SK-N-SH treated with all-trans-retinoic acid at 6 μM for 48 hours (cell line): Measurements from ENCODE around the gene TOP3A.
A peak's percentile ranks its signal among the peaks of the same experiment; 100 is the strongest.

Experiments
- ATAC-seq: fragments of 200-7000 bp; cut with Tn5 transposase; 3 replicates; pipeline ENCODE4 v1.9.1; 2020; ENCODE audit warnings: mild to moderate bottlenecking, moderate library complexity
- ARNTL ChIP-seq: fragments of 450-650 bp; formaldehyde crosslinking; IDR thresholded peaks from 2 replicates; pipeline ENCODE4 v1.5.0; 2020; ENCODE audit warnings: low read depth, mild to moderate bottlenecking, moderate library complexity, borderline replicate concordance
- BACH2 ChIP-seq: fragments of 250-450 bp; sonication (Bioruptor Pico); IDR thresholded peaks from 2 replicates; pipeline ENCODE4 v1.9.0; 2021; ENCODE audit warnings: mild to moderate bottlenecking, borderline replicate concordance
- CSDC2 ChIP-seq: fragments of 250-450 bp; sonication (Bioruptor Pico); IDR thresholded peaks from 2 replicates; pipeline ENCODE4 v1.5.0; 2020; ENCODE audit warnings: mild to moderate bottlenecking, moderate library complexity
- GLIS3 ChIP-seq: fragments of 250-450 bp; sonication (Bioruptor Pico); IDR thresholded peaks from 2 replicates; pipeline ENCODE4 v1.5.0; 2020; ENCODE audit warnings: mild to moderate bottlenecking, moderate library complexity
- ISL1 ChIP-seq: fragments of 250-450 bp; sonication (Bioruptor Pico); IDR thresholded peaks from 2 replicates; pipeline ENCODE4 v2.1.2; 2022; ENCODE audit warnings: mild to moderate bottlenecking, moderate library complexity
- OSR1 ChIP-seq: fragments of 250-450 bp; sonication (Bioruptor Pico); IDR thresholded peaks from 2 replicates; pipeline ENCODE4 v1.8.0; 2022; ENCODE audit warnings: moderate library complexity, mild to moderate bottlenecking, inconsistent platforms
- PPARA ChIP-seq: fragments of 250-450 bp; sonication (Bioruptor Pico); IDR thresholded peaks from 2 replicates; pipeline ENCODE4 v1.5.0; 2020; ENCODE audit warnings: mild to moderate bottlenecking, borderline replicate concordance
- RARB ChIP-seq: fragments of 250-450 bp; sonication (Bioruptor Pico); IDR thresholded peaks from 2 replicates; pipeline ENCODE4 v1.8.0; 2021; ENCODE audit warnings: mild to moderate bottlenecking, moderate library complexity
- TCF4 ChIP-seq: fragments of 250-450 bp; sonication (Bioruptor Pico); IDR thresholded peaks from 2 replicates; pipeline ENCODE4 v1.8.0; 2021; ENCODE audit warnings: mild to moderate bottlenecking, moderate library complexity, borderline replicate concordance
- TOX ChIP-seq: fragments of 250-450 bp; sonication (Bioruptor Pico); IDR thresholded peaks from 2 replicates; pipeline ENCODE4 v1.8.0; 2021; ENCODE audit warnings: mild to moderate bottlenecking, moderate library complexity, borderline replicate concordance
- ZC3H10 ChIP-seq: fragments of 250-450 bp; sonication (Bioruptor Pico); IDR thresholded peaks from 2 replicates; pipeline ENCODE4 v1.5.1; 2021; ENCODE audit warnings: mild to moderate bottlenecking, moderate library complexity
- ZFP3 ChIP-seq: fragments of 250-450 bp; sonication (Bioruptor Pico); IDR thresholded peaks from 2 replicates; pipeline ENCODE4 v1.5.0; 2020; ENCODE audit warnings: mild to moderate bottlenecking, moderate library complexity
- ZFP30 ChIP-seq: fragments of 450-650 bp; formaldehyde crosslinking; IDR thresholded peaks from 2 replicates; pipeline ENCODE4 v1.5.0; 2022; ENCODE audit warnings: mild to moderate bottlenecking, moderate library complexity
- ZNF565 ChIP-seq: fragments of 450-650 bp; formaldehyde crosslinking; conservative IDR thresholded peaks from 2 replicates; pipeline ENCODE4 v1.5.0; 2020; ENCODE audit warnings: low read depth, mild to moderate bottlenecking, moderate library complexity
- ZNF70 ChIP-seq: fragments of 450-650 bp; formaldehyde crosslinking; IDR thresholded peaks from 2 replicates; pipeline ENCODE4 v1.5.0; 2020; ENCODE audit warnings: mild to moderate bottlenecking, moderate library complexity
- ZNF8 ChIP-seq: fragments of 450-650 bp; formaldehyde crosslinking; IDR thresholded peaks from 2 replicates; pipeline ENCODE4 v1.5.0; 2020; ENCODE audit warnings: mild to moderate bottlenecking, moderate library complexity
- TF ChIP-seq, protein P1 (sequence below): fragments of 250-450 bp; sonication (Bioruptor Pico); IDR thresholded peaks from 2 replicates; pipeline ENCODE4 v1.8.0; 2020; ENCODE audit warnings: mild to moderate bottlenecking, moderate library complexity, borderline replicate concordance
- TF ChIP-seq, protein P2 (sequence below): fragments of 250-450 bp; sonication (Bioruptor Pico); IDR thresholded peaks from 2 replicates; pipeline ENCODE4 v1.5.0; 2020; ENCODE audit warnings: mild to moderate bottlenecking, moderate library complexity
- TF ChIP-seq, protein P3 (sequence below): fragments of 250-450 bp; sonication (Bioruptor Pico); IDR thresholded peaks from 2 replicates; pipeline ENCODE4 v1.5.1; 2020; ENCODE audit warnings: low read depth, mild to moderate bottlenecking, moderate library complexity
- TF ChIP-seq, protein P4 (sequence below): fragments of 250-450 bp; sonication (Bioruptor Pico); IDR thresholded peaks from 2 replicates; pipeline ENCODE4 v1.8.0; 2021; ENCODE audit warnings: low read depth, mild to moderate bottlenecking, moderate library complexity, borderline replicate concordance

TOP3A gene

DNA sequence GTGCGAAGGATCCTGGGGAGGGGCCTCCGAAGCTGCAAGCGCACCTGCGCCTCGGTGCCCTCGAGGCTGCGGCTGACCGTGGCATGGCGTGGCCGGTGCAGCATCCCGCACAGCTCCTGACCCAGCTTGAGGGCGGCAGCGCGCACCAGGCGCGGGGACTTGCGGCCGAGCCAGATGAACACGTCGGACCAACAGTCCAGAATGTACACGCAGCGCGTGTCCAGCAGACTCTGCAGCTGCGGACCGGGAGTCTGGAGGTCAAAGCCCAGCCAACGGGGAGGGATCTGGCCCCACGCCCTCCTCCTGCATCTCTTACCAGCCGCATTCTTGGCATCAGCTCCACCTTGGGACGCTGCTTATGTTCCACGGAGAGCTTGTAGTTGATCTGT lies 67.2 kb downstream of the TOP3A start:
- TF ChIP-seq ZNF565 (CRISPR knock-in tag), result no peak
- no peak for ATAC-seq

DNA sequence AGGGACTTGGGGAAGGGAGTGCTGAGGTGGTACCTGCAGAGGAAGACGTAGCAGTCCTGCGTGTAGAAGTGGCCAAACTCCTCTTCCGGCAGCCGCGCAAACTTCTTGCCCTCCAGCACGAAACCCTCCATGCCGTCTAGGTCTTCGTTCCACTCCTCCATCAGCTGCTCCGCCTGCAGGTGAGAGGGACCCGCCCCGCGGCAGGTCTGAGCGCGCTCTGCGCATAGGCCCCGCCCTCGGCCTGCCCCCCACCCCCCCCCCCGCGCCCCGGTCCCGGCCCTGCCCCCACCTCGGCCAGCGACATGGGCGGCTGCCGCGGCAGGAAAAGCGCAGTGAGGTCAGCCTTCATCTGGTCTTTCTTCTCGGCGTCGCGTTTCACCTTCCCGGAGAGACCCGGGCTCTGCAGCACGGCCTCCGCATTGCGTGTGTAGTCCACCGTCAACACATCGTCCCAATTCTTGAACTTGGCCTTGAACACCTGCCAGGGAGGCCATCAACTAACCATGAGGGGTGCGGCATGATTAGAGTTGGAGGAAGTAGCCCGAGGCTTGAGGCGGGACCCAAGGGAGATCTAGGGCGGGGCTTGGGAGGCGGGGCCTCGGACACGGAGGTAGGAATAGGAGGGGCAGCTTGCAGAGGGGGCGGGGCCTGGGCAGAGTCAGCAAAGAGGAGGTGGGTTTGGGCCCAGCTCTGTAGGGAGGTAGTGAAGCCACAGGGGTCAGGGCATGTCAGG lies 67.7 kb downstream of the TOP3A start:
- TF ChIP-seq, protein P1, sequence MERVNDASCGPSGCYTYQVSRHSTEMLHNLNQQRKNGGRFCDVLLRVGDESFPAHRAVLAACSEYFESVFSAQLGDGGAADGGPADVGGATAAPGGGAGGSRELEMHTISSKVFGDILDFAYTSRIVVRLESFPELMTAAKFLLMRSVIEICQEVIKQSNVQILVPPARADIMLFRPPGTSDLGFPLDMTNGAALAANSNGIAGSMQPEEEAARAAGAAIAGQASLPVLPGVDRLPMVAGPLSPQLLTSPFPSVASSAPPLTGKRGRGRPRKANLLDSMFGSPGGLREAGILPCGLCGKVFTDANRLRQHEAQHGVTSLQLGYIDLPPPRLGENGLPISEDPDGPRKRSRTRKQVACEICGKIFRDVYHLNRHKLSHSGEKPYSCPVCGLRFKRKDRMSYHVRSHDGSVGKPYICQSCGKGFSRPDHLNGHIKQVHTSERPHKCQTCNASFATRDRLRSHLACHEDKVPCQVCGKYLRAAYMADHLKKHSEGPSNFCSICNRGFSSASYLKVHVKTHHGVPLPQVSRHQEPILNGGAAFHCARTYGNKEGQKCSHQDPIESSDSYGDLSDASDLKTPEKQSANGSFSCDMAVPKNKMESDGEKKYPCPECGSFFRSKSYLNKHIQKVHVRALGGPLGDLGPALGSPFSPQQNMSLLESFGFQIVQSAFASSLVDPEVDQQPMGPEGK, result no peak
- TF ChIP-seq TCF4 (CRISPR knock-in tag), result no peak
- TF ChIP-seq ZFP30 (CRISPR knock-in tag), result no peak
- TF ChIP-seq, protein P2, sequence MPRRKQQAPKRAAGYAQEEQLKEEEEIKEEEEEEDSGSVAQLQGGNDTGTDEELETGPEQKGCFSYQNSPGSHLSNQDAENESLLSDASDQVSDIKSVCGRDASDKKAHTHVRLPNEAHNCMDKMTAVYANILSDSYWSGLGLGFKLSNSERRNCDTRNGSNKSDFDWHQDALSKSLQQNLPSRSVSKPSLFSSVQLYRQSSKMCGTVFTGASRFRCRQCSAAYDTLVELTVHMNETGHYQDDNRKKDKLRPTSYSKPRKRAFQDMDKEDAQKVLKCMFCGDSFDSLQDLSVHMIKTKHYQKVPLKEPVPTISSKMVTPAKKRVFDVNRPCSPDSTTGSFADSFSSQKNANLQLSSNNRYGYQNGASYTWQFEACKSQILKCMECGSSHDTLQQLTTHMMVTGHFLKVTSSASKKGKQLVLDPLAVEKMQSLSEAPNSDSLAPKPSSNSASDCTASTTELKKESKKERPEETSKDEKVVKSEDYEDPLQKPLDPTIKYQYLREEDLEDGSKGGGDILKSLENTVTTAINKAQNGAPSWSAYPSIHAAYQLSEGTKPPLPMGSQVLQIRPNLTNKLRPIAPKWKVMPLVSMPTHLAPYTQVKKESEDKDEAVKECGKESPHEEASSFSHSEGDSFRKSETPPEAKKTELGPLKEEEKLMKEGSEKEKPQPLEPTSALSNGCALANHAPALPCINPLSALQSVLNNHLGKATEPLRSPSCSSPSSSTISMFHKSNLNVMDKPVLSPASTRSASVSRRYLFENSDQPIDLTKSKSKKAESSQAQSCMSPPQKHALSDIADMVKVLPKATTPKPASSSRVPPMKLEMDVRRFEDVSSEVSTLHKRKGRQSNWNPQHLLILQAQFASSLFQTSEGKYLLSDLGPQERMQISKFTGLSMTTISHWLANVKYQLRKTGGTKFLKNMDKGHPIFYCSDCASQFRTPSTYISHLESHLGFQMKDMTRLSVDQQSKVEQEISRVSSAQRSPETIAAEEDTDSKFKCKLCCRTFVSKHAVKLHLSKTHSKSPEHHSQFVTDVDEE (CRISPR knock-in tag), result no peak
- TF ChIP-seq GLIS3 (CRISPR knock-in tag), result no peak
- TF ChIP-seq ZNF565 (CRISPR knock-in tag), result no peak
- no peak for TF ChIP-seq ZFP3 (CRISPR knock-in tag)
- no peak for TF ChIP-seq TOX
- TF ChIP-seq ISL1 (CRISPR knock-in tag), result no peak
- no peak for TF ChIP-seq RARB
- TF ChIP-seq, protein P3, sequence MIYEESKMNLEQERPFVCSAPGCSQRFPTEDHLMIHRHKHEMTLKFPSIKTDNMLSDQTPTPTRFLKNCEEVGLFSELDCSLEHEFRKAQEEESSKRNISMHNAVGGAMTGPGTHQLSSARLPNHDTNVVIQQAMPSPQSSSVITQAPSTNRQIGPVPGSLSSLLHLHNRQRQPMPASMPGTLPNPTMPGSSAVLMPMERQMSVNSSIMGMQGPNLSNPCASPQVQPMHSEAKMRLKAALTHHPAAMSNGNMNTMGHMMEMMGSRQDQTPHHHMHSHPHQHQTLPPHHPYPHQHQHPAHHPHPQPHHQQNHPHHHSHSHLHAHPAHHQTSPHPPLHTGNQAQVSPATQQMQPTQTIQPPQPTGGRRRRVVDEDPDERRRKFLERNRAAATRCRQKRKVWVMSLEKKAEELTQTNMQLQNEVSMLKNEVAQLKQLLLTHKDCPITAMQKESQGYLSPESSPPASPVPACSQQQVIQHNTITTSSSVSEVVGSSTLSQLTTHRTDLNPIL (CRISPR knock-in tag), result no peak
- TF ChIP-seq ZNF70 (CRISPR knock-in tag), result no peak
- TF ChIP-seq ZNF8, result no peak
- TF ChIP-seq BACH2 (CRISPR knock-in tag), result no peak
- TF ChIP-seq ZC3H10 (CRISPR knock-in tag), result no peak
- ATAC-seq, result peak; percentile 38

DNA sequence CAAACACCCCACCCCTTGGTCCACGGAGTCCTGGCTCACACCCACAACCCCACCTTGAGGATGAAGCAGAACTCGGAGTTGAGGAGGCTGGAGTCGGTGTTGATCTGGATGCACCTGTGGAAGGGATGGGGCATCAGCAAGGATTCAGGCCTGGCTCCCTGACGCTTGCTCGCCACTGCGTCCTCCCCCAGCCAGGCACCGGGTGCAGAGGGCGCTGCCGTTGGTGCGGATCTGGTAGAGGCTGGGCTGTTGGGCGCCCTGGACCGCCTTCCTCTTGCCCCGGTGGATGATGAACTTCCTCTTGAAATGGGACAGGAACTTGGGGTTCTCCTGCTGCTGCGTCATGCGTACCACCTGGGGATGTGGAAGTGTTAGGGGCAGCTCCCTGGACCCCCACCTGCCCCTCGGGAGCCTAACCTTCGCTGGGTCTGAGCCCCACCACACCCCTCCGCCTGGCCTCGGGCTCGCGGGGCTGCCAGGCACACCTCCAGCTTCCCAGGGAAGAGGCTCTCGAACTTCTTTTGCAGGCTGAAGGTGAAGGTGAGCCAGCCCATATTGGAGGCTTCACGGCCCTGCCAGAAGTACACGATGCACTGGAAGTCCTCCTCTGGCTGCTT lies 68.6 kb downstream of the TOP3A start:
- ATAC-seq, result no peak

More for the DNA sequence above, 68.6 kb downstream of the TOP3A start:
- TF ChIP-seq GLIS3 (CRISPR knock-in tag) (no peak), ZNF565 (CRISPR knock-in tag) (no peak), ZC3H10 (CRISPR knock-in tag) (no peak), ZFP3 (CRISPR knock-in tag) (no peak), RARB (no peak), ZNF8 (no peak), ISL1 (CRISPR knock-in tag) (no peak), ARNTL (CRISPR knock-in tag) (no peak), BACH2 (CRISPR knock-in tag) (no peak), OSR1 (CRISPR knock-in tag) (no peak), PPARA (CRISPR knock-in tag) (no peak), TOX (no peak), TCF4 (CRISPR knock-in tag) (no peak), ZNF70 (CRISPR knock-in tag) (no peak), CSDC2 (no peak)
- TF ChIP-seq, protein P4, sequence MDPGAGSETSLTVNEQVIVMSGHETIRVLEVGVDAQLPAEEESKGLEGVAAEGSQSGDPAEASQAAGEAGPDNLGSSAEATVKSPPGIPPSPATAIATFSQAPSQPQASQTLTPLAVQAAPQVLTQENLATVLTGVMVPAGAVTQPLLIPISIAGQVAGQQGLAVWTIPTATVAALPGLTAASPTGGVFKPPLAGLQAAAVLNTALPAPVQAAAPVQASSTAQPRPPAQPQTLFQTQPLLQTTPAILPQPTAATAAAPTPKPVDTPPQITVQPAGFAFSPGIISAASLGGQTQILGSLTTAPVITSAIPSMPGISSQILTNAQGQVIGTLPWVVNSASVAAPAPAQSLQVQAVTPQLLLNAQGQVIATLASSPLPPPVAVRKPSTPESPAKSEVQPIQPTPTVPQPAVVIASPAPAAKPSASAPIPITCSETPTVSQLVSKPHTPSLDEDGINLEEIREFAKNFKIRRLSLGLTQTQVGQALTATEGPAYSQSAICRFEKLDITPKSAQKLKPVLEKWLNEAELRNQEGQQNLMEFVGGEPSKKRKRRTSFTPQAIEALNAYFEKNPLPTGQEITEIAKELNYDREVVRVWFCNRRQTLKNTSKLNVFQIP, result no peak
- TF ChIP-seq, protein P3 (CRISPR knock-in tag), result no peak
- TF ChIP-seq, protein P2 (CRISPR knock-in tag), result no peak
